Aorta (tissue), 5 donors: ENCODE measurements around the gene DNAJC21. TPM values are rescaled to one million over a fixed set of nuclear protein-coding genes. Genes with fewer than 3 reads are reported as not detected.

Experiments
- ATAC-seq: fragments of 200-7000 bp; cut with Tn5 transposase; one replicate; pipeline ENCODE4 v1.9.1; 2022; ENCODE audit warnings: moderate library complexity; ENCODE audit not compliant: low FRiP score
- DNase-seq, 2 donors: peaks; one replicate each; pipeline ENCODE4 v3.0.0-alpha.2; 2020
- H3K27ac ChIP-seq, 2 donors: one replicate each; pipeline ENCODE4 v1.5.1; 2013; ENCODE audit warnings: low read length in 2 of 2, mild to moderate bottlenecking in 2 of 2, moderate library complexity in 2 of 2, control low read depth in 1 of 2, inconsistent platforms in 1 of 2, low read depth in 1 of 2
- H3K27me3 ChIP-seq, 2 donors: one replicate each; pipeline ENCODE4 v1.6.1; 2013; ENCODE audit warnings: control low read depth in 1 of 2, low read length in 1 of 2, mild to moderate bottlenecking in 1 of 2, moderate library complexity in 1 of 2; ENCODE audit not compliant: insufficient read depth in 2 of 2, control insufficient read depth in 1 of 2
- H3K36me3 ChIP-seq, 2 donors: one replicate each; pipeline ENCODE4 v1.6.1; 2013; ENCODE audit warnings: control low read depth in 1 of 2, low read length in 1 of 2, mild to moderate bottlenecking in 1 of 2; ENCODE audit not compliant: insufficient read depth in 2 of 2, control insufficient read depth in 1 of 2
- H3K4me1 ChIP-seq, 2 donors: one replicate each; pipeline ENCODE4 v1.6.1; 2013; ENCODE audit warnings: low read length in 2 of 2, control low read depth in 1 of 2, mild to moderate bottlenecking in 1 of 2, moderate library complexity in 1 of 2; ENCODE audit not compliant: insufficient read depth in 2 of 2, control insufficient read depth in 1 of 2
- H3K4me3 ChIP-seq, 2 donors: one replicate each; pipeline ENCODE4 v1.5.1; 2013; ENCODE audit warnings: low read length in 2 of 2, control low read depth in 1 of 2, mild to moderate bottlenecking in 1 of 2
- H3K9me3 ChIP-seq: one replicate; pipeline ENCODE4 v1.6.1; 2013; ENCODE audit warnings: mild to moderate bottlenecking, low read length; ENCODE audit not compliant: control insufficient read depth
- WGBS, 2 donors: extraction: QIAGEN DNeasy Blood & Tissue Kit; methylation state at CpG; one replicate each; pipeline ENCODE4 v1.1.7; 2013; 5-methylcytosine and 5-hydroxymethylcytosine counted together
- intact Hi-C, 2 donors: fragments of 100-400 bp; cut with DNase I; formaldehyde crosslinking; loops; one replicate each; pipeline versions ENCODE4 v1.14.2 to v1.15.0; 2022
- polyA plus RNA-seq, 2 donors: library from polyadenylated mRNA; stranded (reverse); fragments of 200-250 nt; gene quantifications; one replicate each; pipeline ENCODE4 v1.2.3, GENCODE V29; 2013
- total RNA-seq, 2 donors: library from RNA; stranded (reverse); fragmentation: NEBNext Ultra II Directional; extraction: Animal tissue kit (Norgen Biotek cat#: 25700); gene quantifications; one replicate each; pipeline ENCODE4 v1.2.1, GENCODE V29; 2021
- donor health status: healthy with polysubstance abuse.
- donor health status: Bipolar disorder and iron deficiency.
- donor health status: DM: no; HTN: no; CAD: no.
- donor health status: DM: no; HTN: no; CAD: no.
- donor health status: DM: yes; HTN: yes; CAD: no.

DNAJC21 gene
- total and polyA plus RNA-seq, 4 donors, result 26.9 to 50.9 (median 44.8) TPM

DNA sequence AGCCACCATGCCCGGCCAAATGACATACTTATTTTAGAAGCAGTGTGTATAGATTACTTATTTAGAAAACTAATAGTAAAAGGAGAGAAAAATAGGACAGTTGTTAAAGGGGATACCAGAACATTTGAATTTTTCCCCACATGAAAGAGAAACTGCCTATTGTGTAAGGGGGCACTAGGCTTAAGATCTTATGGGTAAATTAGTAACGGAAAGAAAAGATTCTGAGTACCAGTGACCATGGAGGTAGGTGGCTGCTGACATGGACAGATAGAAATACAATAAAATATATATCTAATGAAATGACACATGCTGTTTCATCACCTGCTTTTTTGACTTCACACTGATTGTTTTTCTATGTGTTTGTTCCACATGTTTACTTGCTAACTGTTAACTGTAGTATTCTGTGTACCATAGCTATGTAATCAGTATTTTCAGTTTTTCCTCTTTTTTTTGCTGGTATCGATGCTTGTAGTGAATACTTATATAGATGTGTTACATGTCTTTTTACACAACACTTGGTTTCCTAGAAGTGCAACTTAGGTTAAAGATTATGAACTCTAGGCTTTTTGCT lies 3.0 kb upstream of the DNAJC21 start:
- H3K27me3 ChIP-seq, result no peaks in the 10 kb centered on the region
- DNase-seq (no peak), ATAC-seq (no peak)
- no peaks in the 10 kb centered on the region for H3K36me3 ChIP-seq
- intact Hi-C loops, result no loop called here
- no peak overlapping the region for H3K4me3 ChIP-seq
- no peak overlapping the region for H3K27ac ChIP-seq
- WGBS, 2 donors, result 91 to 92% methylated on average over 3 of the region's 3 CpGs
- peaks cover 0 to 4% of the 10 kb centered on the region in 2 donors for H3K4me1 ChIP-seq
- H3K9me3 ChIP-seq, result no peaks in the 10 kb centered on the region

DNA sequence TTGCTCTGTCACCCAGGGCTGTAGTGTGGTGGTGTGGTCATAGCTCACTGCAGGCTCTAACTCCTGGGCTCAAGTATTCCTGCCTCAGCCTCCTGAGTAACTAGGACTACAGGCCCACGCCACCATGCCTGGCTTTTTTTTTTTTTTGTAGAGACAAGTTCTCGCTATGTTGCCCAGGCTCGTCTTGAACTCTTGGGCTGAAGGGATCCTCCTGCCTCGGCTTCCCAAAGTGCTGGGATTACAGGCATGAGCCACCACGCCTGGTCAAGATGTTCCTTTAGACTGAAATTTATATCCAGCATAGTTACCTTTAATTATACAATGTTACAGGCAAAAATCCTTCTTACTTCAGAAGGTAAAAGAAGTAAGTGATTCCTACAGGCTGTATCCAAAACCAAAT lies 1.6 kb upstream of the DNAJC21 start:
- H3K36me3 ChIP-seq, result no peaks in the 10 kb centered on the region
- no peak overlapping the region for H3K27ac ChIP-seq
- H3K4me3 ChIP-seq, result no peak overlapping the region
- no peaks in the 10 kb centered on the region for H3K9me3 ChIP-seq
- intact Hi-C loops, result no loop called here
- no peaks in the 10 kb centered on the region for H3K27me3 ChIP-seq
- DNase-seq (no peak), ATAC-seq (no peak)
- 94 to 97% methylated on average over 5 of the region's 5 CpGs for WGBS, 2 donors
- peaks cover 0 to 4% of the 10 kb centered on the region in 2 donors for H3K4me1 ChIP-seq

GRCh38 chr5:34928267-34928666 lies 1.1 kb upstream of the DNAJC21 start:
- Histone ChIP-seq H3K4me1 (peaks cover 0 to 4% of the 10 kb centered on the region in 2 donors), H3K27ac (no peak overlapping the region), H3K27me3 (no peaks in the 10 kb centered on the region), H3K9me3 (no peaks in the 10 kb centered on the region), H3K36me3 (no peaks in the 10 kb centered on the region), H3K4me3 (no peak overlapping the region)
- intact Hi-C loops, result no loop called here
- 85 to 91% methylated on average over 5 of the region's 5 CpGs for whole genome bisulfite sequencing, 2 donors
- DNase-seq, result no peak
- no peak for ATAC-seq

GRCh38 chr5:34929720-34930461 lies 532 bp downstream of the DNAJC21 start:
- ATAC-seq, result peak; percentile 82
- H3K4me1 ChIP-seq, result peaks cover 2 to 4% of the 10 kb centered on the region in 2 donors
- no peaks in the 10 kb centered on the region for H3K27me3 ChIP-seq
- H3K27ac ChIP-seq, result peak overlapping the region; percentile 84 to 95
- peak; percentile 93 to 95 for DNase-seq
- intact Hi-C loops, result loop anchor here in 1 of 2 donors (1.0 kb wide), 1 partner anchor 15 kb away; the partner anchor contains the start of genes BRIX1 and RAD1
- H3K4me3 ChIP-seq, result peak overlapping the region; percentile 57 to 73
- H3K36me3 ChIP-seq, result no peaks in the 10 kb centered on the region
- no peaks in the 10 kb centered on the region for H3K9me3 ChIP-seq
- WGBS, 2 donors, result 1% methylated on average over 45 to 70 of the region's 70 CpGs

- no peak for DNase-seq
- WGBS, 2 donors, result 3% methylated on average over 3 of the region's 3 CpGs
- H3K4me3 ChIP-seq, result peak overlapping the region; percentile 57 to 73
- H3K27ac ChIP-seq, result peak overlapping the region in 1 of 2 donors; percentile 84
- H3K27me3 ChIP-seq, result no peaks in the 10 kb centered on the region
- peaks cover 2 to 4% of the 10 kb centered on the region in 2 donors for H3K4me1 ChIP-seq
- no peak for ATAC-seq
- H3K36me3 ChIP-seq, result no peaks in the 10 kb centered on the region
- H3K9me3 ChIP-seq, result no peaks in the 10 kb centered on the region
- intact Hi-C loops, result no loop called here
These were observed 1.1 kb downstream of the DNAJC21 start for GRCh38 chr5:34930462-34930844.

DNA sequence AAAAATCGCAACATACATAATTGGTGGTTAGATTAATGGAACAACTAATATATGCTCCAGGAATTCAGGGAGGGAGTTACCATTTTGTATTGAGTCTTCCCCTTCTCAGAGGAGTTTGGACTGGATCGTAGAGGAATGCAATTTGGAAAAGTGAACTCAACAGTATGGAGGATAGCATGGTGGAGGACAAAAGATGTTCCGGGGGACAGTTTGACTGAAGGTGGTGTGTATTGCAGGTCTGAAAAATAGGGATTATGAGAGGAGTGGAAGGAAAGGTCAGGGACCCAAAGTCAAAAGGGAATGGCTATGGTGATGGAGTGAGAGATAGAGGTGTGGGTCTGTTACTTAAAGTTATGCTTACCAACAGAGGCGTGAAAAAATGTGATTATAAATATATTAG lies 1.5 kb downstream of the DNAJC21 start:
- peak overlapping the region in 1 of 2 donors; percentile 57 for H3K4me3 ChIP-seq
- no peak overlapping the region for H3K27ac ChIP-seq
- H3K36me3 ChIP-seq, result no peaks in the 10 kb centered on the region
- H3K9me3 ChIP-seq, result no peaks in the 10 kb centered on the region
- intact Hi-C loops, result no loop called here
- no peaks in the 10 kb centered on the region for H3K27me3 ChIP-seq
- peaks cover 2 to 4% of the 10 kb centered on the region in 2 donors for H3K4me1 ChIP-seq
- 74 to 75% methylated on average over 4 of the region's 4 CpGs for WGBS, 2 donors
- DNase-seq, result no peak
- no peak for ATAC-seq

GRCh38 chr5:34932947-34933346 lies 3.6 kb downstream of the DNAJC21 start:
- H3K27ac ChIP-seq, result no peak overlapping the region
- H3K4me1 ChIP-seq, result peaks cover 2 to 4% of the 10 kb centered on the region in 2 donors
- 91 to 96% methylated on average over 2 of the region's 2 CpGs for whole genome bisulfite sequencing, 2 donors
- no peak overlapping the region for H3K4me3 ChIP-seq
- DNase-seq (no peak), ATAC-seq (no peak)
- no peaks in the 10 kb centered on the region for H3K9me3 ChIP-seq
- no peaks in the 10 kb centered on the region for H3K27me3 ChIP-seq
- intact Hi-C loops, result no loop called here
- H3K36me3 ChIP-seq, result peaks cover 0 to 2% of the 10 kb centered on the region in 2 donors

GRCh38 chr5:34941936-34942335 lies 12.6 kb downstream of the DNAJC21 start:
- Histone ChIP-seq H3K4me1 (peaks cover 0 to 1% of the 10 kb centered on the region in 2 donors), H3K9me3 (no peaks in the 10 kb centered on the region), H3K27ac (no peak overlapping the region), H3K27me3 (no peaks in the 10 kb centered on the region), H3K4me3 (no peak overlapping the region), H3K36me3 (peaks cover 5 to 12% of the 10 kb centered on the region in 2 donors)
- DNase-seq (no peak), ATAC-seq (no peak)
- WGBS, 2 donors, result 57 to 60% methylated on average over 3 of the region's 3 CpGs
- intact Hi-C loops, result no loop called here

- no peak overlapping the region for H3K4me3 ChIP-seq
- WGBS, 2 donors, result 94 to 98% methylated on average over 2 of the region's 2 CpGs
- intact Hi-C loops, result no loop called here
- H3K36me3 ChIP-seq, result peaks cover 5 to 10% of the 10 kb centered on the region in 2 donors
- DNase-seq (no peak), ATAC-seq (no peak)
- no peaks in the 10 kb centered on the region for H3K4me1 ChIP-seq
- H3K27me3 ChIP-seq, result no peaks in the 10 kb centered on the region
- no peak overlapping the region for H3K27ac ChIP-seq
- H3K9me3 ChIP-seq, result no peaks in the 10 kb centered on the region
These were observed 14.7 kb downstream of the DNAJC21 start for GRCh38 chr5:34944044-34944443.
